Measurements from ENCODE around the gene NCK2.

Gene NCK2

GRCh38 chr2:105917688-105918087 lies 173.0 kb downstream of the NCK2 start:
- DNase-seq (ENCODE audit: low read depth in 3 of 3, low spot score in 1 of 3): no peak

- no peak for DNase-seq (ENCODE audit: low read depth in 3 of 3, low spot score in 1 of 3)
Measured at GRCh38 chr2:105919191-105919811, 174.6 kb downstream of the NCK2 start.

GRCh38 chr2:105919826-105920225 lies 175.1 kb downstream of the NCK2 start:
- DNase-seq (ENCODE audit: low read depth in 3 of 3, low spot score in 1 of 3): peak in 2 of 3 donors; percentile 18 to 34

DNA sequence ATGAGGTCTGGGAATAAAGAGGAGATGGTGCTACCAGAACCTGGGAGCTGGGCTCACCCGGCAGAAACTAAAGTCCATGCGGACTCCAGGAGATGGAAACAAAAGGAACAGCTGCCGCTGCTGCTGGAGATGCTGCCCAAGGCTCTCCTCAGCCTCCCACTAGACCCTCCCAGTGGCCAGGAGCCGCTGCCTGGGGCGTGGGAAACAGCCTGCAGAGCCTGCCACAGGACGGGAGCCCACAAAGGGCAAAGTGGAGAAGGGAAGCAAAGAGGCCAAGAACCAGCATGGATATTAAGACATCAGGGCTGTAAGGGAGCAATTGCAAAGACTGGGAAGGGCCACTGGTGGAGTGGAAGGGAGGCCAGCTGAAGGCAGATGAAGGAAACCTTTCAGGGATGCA lies 179.6 kb downstream of the NCK2 start:
- no peak for DNase-seq (ENCODE audit: low read depth in 3 of 3, low spot score in 1 of 3)

DNA sequence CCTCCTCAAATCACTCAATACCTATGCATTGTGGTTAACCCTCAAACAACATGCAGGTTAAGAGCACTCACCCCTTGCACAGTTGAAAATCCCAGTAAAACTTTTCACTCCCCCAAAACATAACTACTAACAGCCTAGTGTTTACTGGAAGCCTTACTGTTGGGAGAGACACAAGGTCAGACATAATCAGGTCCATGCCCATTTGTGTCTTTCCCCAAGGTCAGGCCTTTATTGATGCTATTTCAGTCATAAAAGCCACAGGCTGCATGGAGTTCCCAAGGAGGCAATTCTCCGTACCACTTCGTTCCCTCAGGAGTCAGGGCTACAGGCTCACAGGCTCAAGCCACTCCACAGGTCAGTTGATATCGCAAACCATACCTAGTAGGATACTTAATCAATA lies 180.2 kb downstream of the NCK2 start:
- DNase-seq (ENCODE audit: low read depth in 3 of 3, low spot score in 1 of 3): no peak

- DNase-seq (ENCODE audit: low read depth in 3 of 3, low spot score in 1 of 3): no peak
Measured at GRCh38 chr2:105925390-105925789, 180.7 kb downstream of the NCK2 start.

DNA sequence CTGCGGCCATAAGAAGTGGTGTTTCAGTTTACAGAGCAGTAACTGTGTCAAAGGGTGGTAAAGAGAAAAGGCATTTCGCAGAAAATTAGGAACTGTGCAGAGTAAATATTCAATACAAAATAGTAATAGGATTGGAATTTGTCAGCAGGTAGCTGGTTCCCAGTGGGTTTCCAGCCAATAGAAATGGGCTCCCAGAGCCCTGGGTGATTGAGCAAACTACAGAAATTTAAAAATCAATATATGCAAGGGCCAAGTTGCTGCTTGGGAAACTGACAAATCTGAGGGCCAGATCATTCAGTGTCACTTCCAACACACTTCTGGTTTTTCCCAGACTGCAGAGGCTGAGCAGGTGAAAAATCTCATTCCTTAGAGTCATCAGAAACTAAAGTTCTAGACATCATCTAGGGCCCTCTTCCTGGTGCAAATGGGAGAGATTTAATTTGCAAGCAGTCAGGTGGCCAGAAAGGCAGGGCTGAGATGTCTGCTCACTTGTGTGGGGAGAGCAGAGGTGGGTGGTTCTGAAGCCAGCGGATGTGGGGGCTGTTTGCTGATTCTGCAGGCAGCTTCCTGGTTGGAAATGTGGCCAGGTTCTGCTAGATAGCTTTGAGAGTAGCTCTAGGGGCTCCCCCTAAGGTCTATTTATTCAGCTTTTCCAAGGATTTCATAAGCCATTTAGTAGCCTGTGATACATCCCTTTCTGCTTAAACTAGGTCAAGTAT lies 182.4 kb downstream of the NCK2 start:
- peak in 1 of 3 donors; percentile 30 for DNase-seq (ENCODE audit: low read depth in 3 of 3, low spot score in 1 of 3)

DNA sequence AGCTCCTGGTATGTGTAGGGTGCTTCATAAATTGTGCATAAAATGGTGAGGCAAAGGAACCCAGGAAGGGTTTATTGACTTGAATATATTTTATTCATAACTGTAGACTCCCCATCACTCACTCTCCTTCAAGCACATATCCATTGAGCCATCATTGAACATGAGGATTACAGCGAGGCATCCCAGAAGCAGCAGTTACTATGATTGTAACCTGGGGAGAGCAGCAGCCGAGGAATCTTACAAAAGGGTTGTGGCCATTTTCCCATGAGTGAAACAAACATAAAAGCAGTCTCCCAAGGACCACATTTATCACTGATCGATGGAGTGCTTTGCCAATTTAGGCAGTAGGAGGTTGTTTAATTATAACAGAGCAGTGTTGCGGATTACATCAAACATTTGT lies 183.4 kb downstream of the NCK2 start:
- DNase-seq (ENCODE audit: low read depth in 3 of 3, low spot score in 1 of 3): no peak

- no peak for DNase-seq (ENCODE audit: low read depth in 3 of 3, low spot score in 1 of 3)
Measured at GRCh38 chr2:105928563-105928962, 183.9 kb downstream of the NCK2 start.

DNA sequence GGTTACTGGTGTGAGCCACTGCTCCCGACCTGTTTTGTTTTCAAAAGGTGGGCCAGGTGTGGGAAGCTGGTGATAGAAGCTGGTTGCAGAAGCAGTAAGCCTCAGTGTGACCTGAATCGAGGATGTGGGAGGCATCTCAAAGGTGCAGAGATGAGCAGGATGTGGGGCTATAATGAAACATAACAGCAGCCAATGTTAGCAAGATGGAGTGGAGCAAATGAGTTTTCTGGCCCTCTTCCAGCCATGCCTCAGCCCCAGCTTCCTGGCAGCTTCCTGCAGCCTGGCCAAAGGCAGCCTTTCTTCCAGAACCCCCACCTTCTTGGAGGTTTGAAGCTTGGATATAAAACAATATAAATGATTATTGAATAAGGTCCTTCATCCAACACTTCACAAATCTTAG lies 184.8 kb downstream of the NCK2 start:
- DNase-seq (ENCODE audit: low read depth in 3 of 3, low spot score in 1 of 3): peak in 2 of 3 donors; percentile 7 to 15

DNA sequence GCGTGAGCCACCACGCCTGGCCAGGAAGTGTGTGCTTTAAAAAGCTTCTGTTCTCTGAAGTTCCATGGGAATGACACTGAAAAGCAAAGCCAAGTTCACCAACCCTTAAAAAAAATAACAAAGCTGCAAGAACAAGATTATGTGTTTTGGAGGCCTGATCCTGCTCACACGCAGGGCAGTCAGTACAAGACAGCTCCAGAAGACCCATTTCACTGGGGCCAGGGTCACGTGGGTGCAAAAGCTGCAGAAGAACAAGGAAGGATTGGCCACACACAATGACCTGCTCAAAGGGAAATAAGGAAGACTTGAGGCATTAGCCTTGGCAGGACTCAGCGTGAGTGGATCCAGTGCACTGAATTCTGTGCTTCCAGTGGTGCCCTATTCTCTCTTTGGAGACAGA lies 187.9 kb downstream of the NCK2 start:
- DNase-seq (ENCODE audit: low read depth in 3 of 3, low spot score in 1 of 3): no peak

DNA sequence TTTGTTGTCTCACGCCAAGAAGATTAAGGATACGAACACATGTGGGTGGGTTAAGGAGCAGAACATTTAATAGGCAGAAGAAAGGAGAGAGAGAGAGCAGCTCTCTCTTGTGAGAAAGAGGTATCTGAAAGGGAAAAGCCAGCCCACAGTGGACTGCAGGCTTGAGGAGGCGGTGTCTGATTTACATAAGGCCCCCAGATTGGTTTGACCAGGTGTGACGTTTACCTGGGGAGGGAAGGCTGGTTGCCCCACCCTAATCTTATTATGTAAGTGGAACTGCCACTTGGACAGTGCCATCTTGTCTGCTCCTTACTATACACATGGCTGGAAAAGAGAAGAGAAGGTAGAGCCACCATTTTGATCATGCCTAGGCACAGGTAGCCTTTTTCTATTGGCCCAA lies 189.2 kb downstream of the NCK2 start:
- DNase-seq (ENCODE audit: low read depth in 3 of 3, low spot score in 1 of 3): no peak

GRCh38 chr2:105934467-105934866 lies 189.8 kb downstream of the NCK2 start:
- no peak for DNase-seq (ENCODE audit: low read depth in 3 of 3, low spot score in 1 of 3)

DNA sequence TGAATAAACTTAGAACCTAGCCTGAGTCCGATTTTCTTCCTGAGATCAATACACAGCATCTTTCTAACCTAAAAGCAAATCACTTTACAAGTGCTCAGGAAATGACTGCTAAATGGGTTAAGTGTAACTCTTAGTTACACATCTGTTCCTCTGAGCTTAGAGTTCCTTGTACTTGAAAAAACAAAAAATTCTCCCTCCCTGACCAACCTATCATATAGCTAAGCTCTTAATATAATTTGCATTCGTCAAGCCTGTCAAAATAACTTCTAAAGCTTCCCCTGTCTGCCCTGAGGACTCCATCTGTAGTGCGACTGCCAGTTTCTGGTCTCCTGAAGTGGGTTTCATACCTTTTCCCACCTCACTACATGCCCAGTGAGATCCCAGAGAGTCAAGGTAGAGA lies 190.4 kb downstream of the NCK2 start:
- DNase-seq (ENCODE audit: low read depth in 3 of 3, low spot score in 1 of 3): no peak

DNA sequence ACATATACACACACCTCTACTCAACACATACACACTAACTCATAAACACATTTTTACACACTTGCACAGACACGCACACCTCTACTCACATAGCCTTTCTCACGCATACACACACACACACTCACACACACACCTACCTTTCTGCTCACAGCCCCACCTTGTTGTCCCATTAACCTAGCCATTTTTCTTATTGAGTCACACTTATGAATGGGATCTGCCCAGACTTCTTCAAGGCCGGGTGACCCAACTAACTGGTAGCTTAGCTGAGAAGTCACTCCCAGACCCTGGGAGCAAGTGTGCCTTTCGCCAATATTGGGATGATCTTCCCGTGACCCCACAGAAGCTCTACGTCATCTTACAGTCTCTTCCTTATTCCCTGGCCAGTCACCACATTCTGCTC lies 192.2 kb downstream of the NCK2 start:
- no peak for DNase-seq (ENCODE audit: low read depth in 3 of 3, low spot score in 1 of 3)

GRCh38 chr2:105937498-105938097 lies 192.9 kb downstream of the NCK2 start:
- DNase-seq (ENCODE audit: low read depth in 3 of 3, low spot score in 1 of 3): no peak
